Fibroblast of pulmonary artery (primary cell): Measurements from ENCODE around the gene SLC29A1.
"Not testable (repeated sequence)": the region's sequence is repeated elsewhere in the genome, so short reads cannot be mapped to it uniquely, and the experiment has no call there.

Experiments
- DNase-seq: peaks from one replicate; pipeline ENCODE4 v3.0.0-alpha.2; 2010; ENCODE audit warnings: low read depth
- H3K4me3 ChIP-seq: replicated peaks from 2 replicates; pipeline ENCODE4 v1.5.1; 2011; ENCODE audit warnings: low read depth, mild to moderate bottlenecking, control low read depth, low read length, moderate library complexity
- CTCF ChIP-seq: IDR thresholded peaks from 2 replicates; pipeline ENCODE4 v1.5.1; 2011; ENCODE audit warnings: mild to moderate bottlenecking, control low read depth, low read length, inconsistent platforms; ENCODE audit errors: missing control alignments

Gene SLC29A1

GRCh38 chr6:44194326-44194725 is 29.1 kb upstream of the SLC29A1 start:
- DNase-seq = no peak
- TF ChIP-seq CTCF = no peak
- H3K4me3 ChIP-seq = no peak overlapping the region

GRCh38 chr6:44196351-44196750 is 27.0 kb upstream of the SLC29A1 start:
- not testable (repeated sequence) for H3K4me3 ChIP-seq, DNase-seq

GRCh38 chr6:44198684-44199083 is 24.7 kb upstream of the SLC29A1 start:
- TF ChIP-seq CTCF = no peak
- DNase-seq = no peak
- no peak overlapping the region for H3K4me3 ChIP-seq

GRCh38 chr6:44199883-44200282 is 23.5 kb upstream of the SLC29A1 start:
- no peak for TF ChIP-seq CTCF

GRCh38 chr6:44201200-44201599 is 22.2 kb upstream of the SLC29A1 start:
- no peak for TF ChIP-seq CTCF
- no peak overlapping the region for H3K4me3 ChIP-seq
- no peak for DNase-seq

More at GRCh38 chr6:44199883-44200282, 23.5 kb upstream of the SLC29A1 start:
- H3K4me3 ChIP-seq = no peak overlapping the region
- no peak for DNase-seq

- H3K4me3 ChIP-seq = no peak overlapping the region
- TF ChIP-seq CTCF = no peak
- DNase-seq = no peak
Observed at GRCh38 chr6:44201638-44202303, 21.6 kb upstream of the SLC29A1 start.

- no peak for DNase-seq
- no peak for TF ChIP-seq CTCF
Observed at GRCh38 chr6:44202332-44202971, 20.9 kb upstream of the SLC29A1 start.

More at GRCh38 chr6:44202332-44202971, 20.9 kb upstream of the SLC29A1 start:
- no peak overlapping the region for H3K4me3 ChIP-seq
